ENCODE results near the gene MAP3K10.

Gene MAP3K10

DNA sequence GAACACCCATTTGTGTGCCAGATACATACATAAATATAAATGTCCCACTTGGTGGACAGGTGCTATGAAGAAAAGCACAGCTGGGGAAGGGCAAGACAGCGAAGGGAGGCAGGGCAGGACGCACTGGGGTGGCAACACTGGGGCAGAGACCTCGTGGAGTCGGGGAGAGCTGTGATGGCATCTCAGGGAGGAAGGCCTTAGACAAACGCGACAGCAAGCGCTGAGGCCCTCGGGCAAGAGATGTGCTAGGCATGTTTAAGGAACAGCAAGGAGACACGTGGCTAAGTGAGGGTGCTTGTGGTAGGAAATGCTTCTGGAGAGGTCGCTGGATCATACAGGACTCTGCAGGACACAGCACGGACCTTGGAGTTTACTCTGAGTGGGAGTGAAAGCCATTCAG, 58.6 kb downstream of the MAP3K10 start:
- no peak for DNase-seq (ENCODE audit: low spot score)

DNA sequence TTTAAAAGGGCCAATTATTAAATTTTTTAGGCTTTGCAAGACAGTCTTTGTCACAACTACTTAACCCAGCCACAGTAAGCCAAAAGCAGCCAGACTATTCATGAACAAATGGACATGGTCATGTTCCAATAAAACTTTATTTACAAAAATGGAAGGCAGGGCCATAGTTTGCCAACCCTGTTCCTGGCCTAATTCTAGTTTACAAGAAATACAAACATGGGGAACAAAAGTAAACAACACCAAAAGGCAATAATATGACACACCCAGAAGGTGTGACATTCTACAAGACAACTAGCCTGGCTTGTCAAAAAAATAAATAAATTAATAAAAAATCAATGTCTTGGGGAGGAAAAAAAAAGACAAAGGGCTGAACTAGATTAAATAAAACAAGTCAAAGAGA, 60.0 kb downstream of the MAP3K10 start:
- no peak for DNase-seq (ENCODE audit: low spot score)

DNA sequence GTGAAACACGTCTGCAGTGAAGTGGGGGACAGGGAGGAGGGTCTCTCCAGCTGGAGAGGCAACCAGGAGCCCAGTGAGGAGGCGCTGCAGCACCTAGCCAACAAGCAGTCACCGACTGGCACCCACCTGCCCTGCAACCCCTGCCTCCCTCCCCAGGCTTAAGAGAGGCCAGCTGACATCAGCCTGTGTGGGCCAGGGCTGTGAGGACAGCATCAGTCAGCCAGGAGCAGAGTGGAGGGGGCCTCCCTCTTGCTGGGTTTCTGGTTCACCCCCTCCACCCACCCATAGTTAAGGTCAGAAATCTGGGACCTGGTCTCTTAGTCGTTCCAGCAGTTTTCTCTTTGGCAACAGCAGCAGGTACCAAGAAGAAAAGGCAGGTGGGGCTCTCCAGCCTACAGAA, 60.8 kb downstream of the MAP3K10 start:
- DNase-seq (ENCODE audit: low spot score), result no peak

GRCh38 chr19:40252395-40252794, 61.2 kb downstream of the MAP3K10 start:
- no peak for DNase-seq (ENCODE audit: low spot score)

DNA sequence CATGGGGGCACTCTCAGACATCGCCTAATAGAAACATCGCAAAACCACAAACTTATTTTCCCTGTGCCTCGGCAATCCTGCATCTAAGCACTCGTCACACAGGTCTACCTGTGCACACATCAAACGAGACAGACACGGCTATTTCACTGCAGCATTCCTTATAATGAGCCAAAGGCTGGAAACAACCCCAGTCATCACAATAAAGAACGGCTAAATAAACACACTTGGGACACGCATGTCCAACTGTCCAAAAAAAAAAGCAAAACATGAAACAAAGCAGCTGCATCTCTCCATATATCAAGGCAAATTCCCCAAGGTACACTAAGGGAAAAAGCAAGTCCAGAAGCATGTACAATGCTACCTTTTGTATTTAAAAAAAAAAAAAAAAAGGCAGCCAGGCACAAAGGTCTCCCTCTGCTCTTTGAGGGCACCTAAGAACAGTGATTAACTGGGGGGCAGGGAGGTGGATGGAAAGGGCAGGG, 62.4 kb downstream of the MAP3K10 start:
- DNase-seq (ENCODE audit: low spot score), result no peak

DNA sequence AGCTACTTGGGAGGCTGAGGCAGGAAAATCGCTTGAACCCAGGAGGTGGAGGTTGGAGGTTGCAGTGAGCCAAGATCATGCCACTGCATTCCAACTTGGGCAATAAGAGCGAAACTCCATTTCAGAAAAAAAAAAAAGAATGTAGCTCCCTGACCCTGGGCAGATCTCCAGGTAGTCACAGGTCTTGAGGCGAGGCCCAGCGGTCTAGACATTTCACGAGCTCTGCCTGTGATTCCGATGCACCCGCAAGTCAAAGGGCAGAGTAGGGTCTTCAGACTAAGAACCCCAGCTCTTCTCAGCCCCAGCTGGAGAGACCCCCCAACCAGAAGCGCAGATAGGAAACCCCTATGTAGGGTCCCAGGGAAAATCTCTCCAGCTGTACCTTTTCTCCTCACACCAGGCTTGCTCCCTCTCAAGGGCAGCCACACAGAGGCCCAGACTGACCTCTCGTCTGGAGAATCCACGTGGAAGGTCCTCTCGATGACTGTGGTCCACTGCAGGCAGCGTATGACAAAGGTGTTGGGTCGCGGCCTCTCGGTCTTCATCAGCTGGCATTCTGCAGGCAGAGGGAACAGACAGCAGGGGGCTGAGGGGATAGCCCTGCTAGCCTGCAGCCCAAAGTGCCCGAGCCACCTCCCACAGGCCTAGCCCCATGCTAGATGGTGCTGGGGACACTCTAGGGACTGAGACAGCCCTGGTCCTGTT, 63.6 kb downstream of the MAP3K10 start:
- no peak for DNase-seq (ENCODE audit: low spot score)

DNA sequence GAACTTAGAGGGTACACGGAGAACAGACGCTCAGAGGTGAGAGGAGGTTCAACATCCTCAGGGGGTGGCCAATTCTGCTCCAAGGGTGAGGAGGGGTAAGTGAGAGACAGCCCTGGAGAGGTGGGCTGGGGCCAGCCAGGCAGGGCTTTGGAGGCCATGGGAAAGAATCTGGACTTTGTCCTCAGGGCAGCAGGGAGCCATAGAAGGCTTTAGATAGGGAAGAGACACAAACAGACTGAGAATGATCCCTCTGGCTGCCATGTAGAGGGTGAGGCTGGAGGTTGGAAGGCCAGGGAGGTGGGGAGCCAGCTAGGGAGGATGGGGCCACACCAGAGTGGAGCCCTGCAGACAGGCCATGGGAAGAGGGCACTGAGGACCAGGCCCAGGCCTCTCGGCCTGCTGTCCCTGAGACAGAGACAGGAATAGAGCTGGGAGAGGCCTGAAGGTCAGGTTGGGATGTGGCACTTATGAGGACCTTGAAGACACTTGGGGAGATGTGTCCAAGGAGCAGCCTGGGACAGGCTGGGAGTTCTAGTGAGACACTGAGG, 64.5 kb downstream of the MAP3K10 start:
- DNase-seq (ENCODE audit: low spot score), result no peak

GRCh38 chr19:40256512-40256911, 65.3 kb downstream of the MAP3K10 start:
- DNase-seq (ENCODE audit: low spot score), result no peak

- DNase-seq (ENCODE audit: low spot score), result no peak
These were observed 65.9 kb downstream of the MAP3K10 start for GRCh38 chr19:40257096-40257517.

DNA sequence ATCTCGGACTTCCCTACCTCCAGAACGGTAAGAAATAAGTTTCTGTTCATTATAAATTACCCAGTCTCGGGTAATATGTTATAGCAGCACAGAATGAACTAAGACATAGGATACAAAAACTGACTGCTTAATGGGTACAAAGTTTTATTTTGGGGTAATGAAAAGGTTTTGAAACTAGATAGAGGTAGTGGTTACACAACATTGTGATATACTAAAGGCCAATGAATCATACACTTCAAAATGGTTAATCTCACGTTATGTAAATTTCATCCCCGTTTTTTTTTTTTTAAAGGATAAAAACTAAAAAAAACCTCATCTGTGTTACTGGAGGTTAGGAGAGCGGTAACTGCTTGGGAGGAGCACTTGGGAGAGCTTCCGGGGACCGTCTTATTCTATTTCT, 70.4 kb downstream of the MAP3K10 start:
- DNase-seq (ENCODE audit: low spot score), result no peak

DNA sequence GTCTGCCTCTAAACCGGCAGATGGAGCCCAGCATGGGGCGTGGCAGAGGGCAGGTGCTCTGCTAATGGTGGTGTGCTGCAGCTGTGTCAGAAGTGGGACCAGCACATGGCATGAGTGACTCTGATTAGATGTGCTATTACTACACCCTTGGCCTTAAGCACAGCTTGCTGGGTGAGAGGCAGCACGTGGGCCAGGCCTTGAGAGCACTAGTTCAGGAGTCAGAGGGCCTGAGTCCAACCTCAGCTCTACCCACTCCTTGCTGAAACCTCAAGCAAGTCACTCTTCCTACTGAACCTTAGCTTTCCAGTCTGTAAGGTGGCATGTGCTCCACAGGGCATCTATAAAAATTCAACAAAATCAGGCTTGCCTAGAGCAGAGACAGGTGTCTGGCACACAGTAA, 71.2 kb downstream of the MAP3K10 start:
- DNase-seq (ENCODE audit: low spot score), result no peak

DNA sequence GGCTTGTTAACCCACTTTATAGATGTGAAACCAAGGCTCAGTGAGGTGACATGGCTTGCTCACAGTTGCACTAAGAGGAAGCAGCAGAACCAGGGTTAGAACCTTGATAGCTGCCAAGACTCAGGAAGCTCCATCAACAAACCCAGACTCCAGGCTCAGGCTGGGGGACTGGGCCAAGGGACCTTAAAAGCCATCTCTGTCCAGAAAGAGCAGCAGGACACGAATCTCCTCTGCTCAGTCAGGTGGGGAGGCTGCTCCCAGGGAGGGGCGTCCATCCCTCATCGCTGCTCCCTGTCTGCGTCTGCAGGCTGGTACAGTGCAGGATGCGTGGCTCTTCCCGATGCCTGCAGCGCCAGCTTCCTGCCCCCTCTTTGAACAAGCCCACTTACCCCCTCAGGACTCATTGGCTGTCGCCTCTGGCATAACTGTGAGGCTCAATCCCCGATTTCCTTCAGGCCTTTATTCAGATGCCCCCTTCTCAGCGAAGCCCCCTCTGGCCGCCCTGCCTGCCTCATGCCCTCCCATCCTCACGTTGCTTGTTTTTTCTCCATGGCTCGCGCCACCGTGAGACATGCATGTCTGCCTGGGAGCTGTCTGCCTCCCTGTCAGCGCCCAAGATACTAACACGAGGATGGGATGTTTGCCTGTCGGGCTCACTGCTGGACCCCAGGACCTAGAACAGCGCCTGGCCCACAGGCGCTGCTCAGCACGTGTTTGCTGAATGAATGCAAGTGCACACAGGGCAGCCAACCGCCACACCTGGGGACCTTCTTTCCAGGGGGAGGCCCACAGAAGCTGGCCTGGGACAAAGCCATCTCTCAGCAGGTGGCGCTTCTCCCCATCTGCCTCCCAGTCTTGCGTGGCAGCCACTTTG, 72.5 kb downstream of the MAP3K10 start:
- no peak for DNase-seq (ENCODE audit: low spot score)

- no peak for DNase-seq (ENCODE audit: low spot score)
These were observed 73.3 kb downstream of the MAP3K10 start for GRCh38 chr19:40264314-40265054.
